Measurements from ENCODE around the gene AHDC1. TPM values are rescaled to one million over a fixed set of nuclear protein-coding genes. Genes with fewer than 3 reads are reported as not detected.

Gene AHDC1
- 8.9 and 12.2 TPM in 2 replicates for total RNA-seq

DNA sequence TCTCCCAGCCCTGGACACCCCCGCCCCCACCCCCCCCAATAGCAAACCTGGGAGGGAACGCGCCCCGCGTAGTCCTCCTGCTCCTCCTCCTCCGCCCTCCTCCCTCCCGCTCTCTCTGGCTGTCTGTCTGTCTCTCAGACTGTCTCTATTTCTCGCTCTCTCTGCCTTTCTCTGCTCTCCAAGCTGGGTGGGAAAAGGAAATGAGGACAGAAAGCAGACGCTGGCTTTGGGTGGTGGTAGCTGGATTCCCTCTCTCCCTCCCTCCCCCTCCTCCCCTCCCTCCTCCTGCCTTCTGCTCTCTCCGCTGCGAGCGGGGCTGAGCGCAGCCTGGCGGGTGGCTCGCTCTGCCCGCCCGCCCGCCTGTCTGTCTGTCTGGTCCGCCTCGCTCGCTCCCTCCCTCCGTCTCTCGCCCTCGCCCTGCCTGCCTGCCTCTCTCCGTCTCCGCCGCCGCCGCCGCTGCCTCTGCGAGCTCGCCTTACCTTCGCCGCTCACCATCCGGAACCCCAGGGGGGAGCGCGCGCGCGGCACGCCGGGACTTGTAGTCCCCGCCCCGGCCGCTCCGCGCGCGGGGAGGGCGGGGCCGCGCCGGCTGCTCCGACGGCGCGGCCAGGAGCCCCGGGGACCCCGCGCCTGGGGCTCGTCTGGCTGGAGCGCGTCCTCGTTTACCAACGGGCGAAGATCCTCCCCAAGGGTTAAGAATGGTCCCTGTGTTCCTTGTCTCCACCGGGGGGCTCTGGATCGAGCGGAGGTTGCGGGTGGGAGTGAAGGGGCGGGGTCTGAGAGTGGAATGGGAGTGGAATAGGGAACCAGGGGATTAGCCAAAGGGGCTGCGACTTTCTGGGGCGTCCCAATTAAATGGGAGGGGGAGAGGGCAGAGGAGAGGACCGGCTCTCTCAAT is at the start of gene AHDC1:
TSS of gene AHDC1 (minus strand) at position 464 of the 898 bp plus-strand sequence. CDS start 52,029 bp downstream, outside the sequence.

GRCh38 chr1:27634985-27635367 is 31.0 kb upstream of the AHDC1 start, which contains the start of gene FGR:
Gene FGR, minus strand, starts transcription at chr1:27635185. Its CDS starts 11,269 bp downstream, at chr1:27623916.

DNA sequence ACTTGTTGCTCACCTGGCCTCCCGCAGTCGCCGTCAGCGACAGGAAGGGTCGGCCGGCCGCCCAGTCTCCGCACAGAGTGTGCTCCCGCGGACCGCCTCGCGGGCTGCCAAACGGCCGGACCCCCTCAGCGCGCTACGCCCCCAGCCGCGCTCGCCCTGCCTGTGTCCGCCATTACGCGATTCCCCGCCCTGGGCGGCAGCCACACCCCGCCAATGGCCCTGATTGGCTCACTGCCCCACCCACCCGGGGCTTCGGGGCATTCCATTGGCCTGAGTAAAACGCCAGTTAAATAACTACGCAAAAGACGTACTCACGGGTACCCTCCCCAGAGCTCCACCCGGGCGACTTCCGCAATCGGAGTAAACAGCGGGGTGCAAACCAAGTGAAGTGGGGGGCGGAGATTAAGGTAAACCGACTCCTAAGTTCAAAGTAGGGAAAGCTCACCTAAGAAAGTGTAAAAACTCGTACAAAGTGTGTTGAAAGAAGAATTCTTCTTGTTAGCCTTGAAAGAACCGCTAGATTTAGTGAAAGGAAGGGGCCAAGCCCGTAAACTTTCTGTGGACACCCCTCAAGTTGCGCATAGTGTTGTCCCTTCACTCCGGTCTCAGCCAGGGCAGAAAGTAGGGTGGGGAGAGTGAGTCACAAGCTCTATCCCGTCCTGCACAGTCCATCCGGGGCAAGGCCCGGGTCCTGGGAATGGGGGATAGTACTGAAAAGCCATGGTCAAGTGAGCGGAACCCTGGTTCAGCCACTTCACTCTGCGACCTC is 113.8 kb downstream of the AHDC1 start, which contains the start of gene WASF2:
TSS of gene WASF2 (minus strand) at position 195 of the 769 bp plus-strand sequence. CDS start 61,277 bp downstream, outside the sequence.

Small RNAs within 50 kb of the gene (small RNA-seq; reads per million reads assigned to genes)
- 0.70 reads per million, percentile 4 among the genes with 10 or more reads in this experiment for gene AL031729.1

Other genes starting within 250 kb of the AHDC1 start
- gene MAP3K6, start 237.2 kb downstream of the AHDC1 start, total RNA-seq = 10.1 and 15.0 TPM in 2 replicates
- gene FCN3, start 229.3 kb downstream of the AHDC1 start, total RNA-seq = 0.14 TPM in 1 of 2 replicates, not detected in the other
- gene CD164L2, start 220.8 kb downstream of the AHDC1 start, total RNA-seq = not detected in 2 replicates
- 0.80 and 2.1 TPM in 2 replicates for gene GPR3, start 211.5 kb downstream of the AHDC1 start, total RNA-seq
- 56.1 and 59.5 TPM in 2 replicates for gene WASF2, start 114.0 kb downstream of the AHDC1 start, total RNA-seq
- gene FGR, start 31.0 kb upstream of the AHDC1 start, total RNA-seq = 0.07 TPM in 1 of 2 replicates, not detected in the other
- gene IFI6, start 68.0 kb upstream of the AHDC1 start, total RNA-seq = 17.6 and 21.8 TPM in 2 replicates
- 8.0 and 9.6 TPM in 2 replicates for gene FAM76A, start 121.8 kb upstream of the AHDC1 start, total RNA-seq
- gene STX12, start 169.1 kb upstream of the AHDC1 start, total RNA-seq = 138 and 152 TPM in 2 replicates
- gene PPP1R8, start 226.6 kb upstream of the AHDC1 start, total RNA-seq = 44.4 and 51.3 TPM in 2 replicates